Astrocyte of the hippocampus (primary cell): ENCODE measurements around the gene SPRYD7.
"Not testable (repeated sequence)": the region's sequence is repeated elsewhere in the genome, so short reads cannot be mapped to it uniquely, and the experiment has no call there.

ENCODE experiments used
- DNase-seq: peaks from one replicate; pipeline ENCODE4 v3.0.0; 2011; ENCODE audit warnings: low read depth, low spot score

SPRYD7 gene

GRCh38 chr13:49932868-49933267, 3.3 kb downstream of the SPRYD7 start:
- no peak for DNase-seq

- DNase-seq: no peak
These were observed 4.1 kb downstream of the SPRYD7 start for GRCh38 chr13:49932066-49932465.

GRCh38 chr13:49927755-49928154, 8.4 kb downstream of the SPRYD7 start:
- DNase-seq: peak; percentile 90

GRCh38 chr13:49925881-49926418, 10.2 kb downstream of the SPRYD7 start:
- DNase-seq: no peak

GRCh38 chr13:49922301-49922700, 13.8 kb downstream of the SPRYD7 start:
- no peak for DNase-seq

- DNase-seq: not testable (repeated sequence)
These were observed 15.2 kb downstream of the SPRYD7 start for GRCh38 chr13:49920969-49921368.

GRCh38 chr13:49918106-49918505, 18.0 kb downstream of the SPRYD7 start:
- DNase-seq: not testable (repeated sequence)

- DNase-seq: no peak
These were observed 21.2 kb downstream of the SPRYD7 start for GRCh38 chr13:49914947-49915346.

- no peak for DNase-seq
These were observed 27.5 kb downstream of the SPRYD7 start for GRCh38 chr13:49908637-49909036.

GRCh38 chr13:49904729-49905456, 31.2 kb downstream of the SPRYD7 start:
- DNase-seq: no peak

- no peak for DNase-seq
These were observed 37.3 kb downstream of the SPRYD7 start for GRCh38 chr13:49898792-49899191.

GRCh38 chr13:49897713-49898112, 38.4 kb downstream of the SPRYD7 start:
- no peak for DNase-seq

GRCh38 chr13:49895826-49896225, 40.3 kb downstream of the SPRYD7 start:
- DNase-seq: no peak

- no peak for DNase-seq
These were observed 42.5 kb downstream of the SPRYD7 start for GRCh38 chr13:49893591-49893990.

GRCh38 chr13:49890376-49890775, 45.8 kb downstream of the SPRYD7 start:
- DNase-seq: no peak

GRCh38 chr13:49878682-49879081, 57.5 kb downstream of the SPRYD7 start:
- no peak for DNase-seq

- peak; percentile 15 for DNase-seq
These were observed 58.4 kb downstream of the SPRYD7 start for GRCh38 chr13:49877629-49878218.

GRCh38 chr13:49874430-49874829, 61.7 kb downstream of the SPRYD7 start:
- DNase-seq: no peak

GRCh38 chr13:49869519-49869918, 66.6 kb downstream of the SPRYD7 start:
- DNase-seq: peak; percentile 16

GRCh38 chr13:49867834-49868233, 68.3 kb downstream of the SPRYD7 start:
- DNase-seq: no peak

GRCh38 chr13:49865218-49865617, 70.9 kb downstream of the SPRYD7 start:
- no peak for DNase-seq

GRCh38 chr13:49864509-49864908, 71.6 kb downstream of the SPRYD7 start:
- DNase-seq: no peak
